ENCODE data around the gene AMT. TPM values are rescaled to one million over a fixed set of nuclear protein-coding genes. Genes with fewer than 3 reads are reported as not detected.

Gene AMT
- total and polyA plus RNA-seq, 7 donors: 0.80 to 5.3 (median 1.7) TPM

DNA sequence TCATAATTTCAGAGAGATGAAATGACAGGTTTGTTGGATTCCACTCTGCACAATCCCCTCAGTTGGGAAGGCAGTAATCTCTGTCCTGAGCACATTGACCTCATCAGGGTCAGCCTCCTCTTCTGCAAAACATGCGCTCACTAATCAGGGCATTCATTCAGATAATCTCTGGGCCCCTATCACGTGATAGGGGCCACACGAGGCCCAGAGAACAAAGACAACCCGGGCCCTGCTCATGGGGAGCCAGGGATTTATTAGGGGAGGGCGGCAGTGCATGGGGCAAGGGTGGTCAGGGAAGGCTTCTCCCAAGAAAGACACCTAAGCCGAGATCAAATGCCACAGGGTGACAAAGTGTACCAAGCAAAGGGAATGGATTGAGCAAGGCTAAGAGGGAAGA lies 8.9 kb downstream of the AMT start:
- TF ChIP-seq, protein P1, sequence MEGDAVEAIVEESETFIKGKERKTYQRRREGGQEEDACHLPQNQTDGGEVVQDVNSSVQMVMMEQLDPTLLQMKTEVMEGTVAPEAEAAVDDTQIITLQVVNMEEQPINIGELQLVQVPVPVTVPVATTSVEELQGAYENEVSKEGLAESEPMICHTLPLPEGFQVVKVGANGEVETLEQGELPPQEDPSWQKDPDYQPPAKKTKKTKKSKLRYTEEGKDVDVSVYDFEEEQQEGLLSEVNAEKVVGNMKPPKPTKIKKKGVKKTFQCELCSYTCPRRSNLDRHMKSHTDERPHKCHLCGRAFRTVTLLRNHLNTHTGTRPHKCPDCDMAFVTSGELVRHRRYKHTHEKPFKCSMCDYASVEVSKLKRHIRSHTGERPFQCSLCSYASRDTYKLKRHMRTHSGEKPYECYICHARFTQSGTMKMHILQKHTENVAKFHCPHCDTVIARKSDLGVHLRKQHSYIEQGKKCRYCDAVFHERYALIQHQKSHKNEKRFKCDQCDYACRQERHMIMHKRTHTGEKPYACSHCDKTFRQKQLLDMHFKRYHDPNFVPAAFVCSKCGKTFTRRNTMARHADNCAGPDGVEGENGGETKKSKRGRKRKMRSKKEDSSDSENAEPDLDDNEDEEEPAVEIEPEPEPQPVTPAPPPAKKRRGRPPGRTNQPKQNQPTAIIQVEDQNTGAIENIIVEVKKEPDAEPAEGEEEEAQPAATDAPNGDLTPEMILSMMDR (IDR thresholded peaks at IDR 0.05): no peak
- no peaks in the 10 kb centered on the region for H3K27me3 ChIP-seq (ENCODE audit: insufficient read depth in 3 of 3, low read length in 2 of 3)
- intact Hi-C loops (cut with DNase I): loop anchor here in 1 of 2 donors (5.0 kb wide), 1 partner anchor 71 kb away; the partner anchor contains the start of gene USP4
- H3K27ac ChIP-seq: peak overlapping the region; percentile 99
- H3K36me3 ChIP-seq (ENCODE audit: insufficient read depth in 1 of 2, low read depth in 1 of 2): peaks cover 0 to 47% of the 10 kb centered on the region in 2 donors
- no peaks in the 10 kb centered on the region for H3K9me3 ChIP-seq
- ATAC-seq (no peak), DNase-seq (peak in 1 of 2 donors; percentile 46)
- 80 to 91% (median 82%) methylated on average over 6 of the region's 6 CpGs for WGBS, 3 donors
- H3K4me3 ChIP-seq: peak overlapping the region; percentile 87
- peaks cover 35% of the 10 kb centered on the region for H3K4me1 ChIP-seq

DNA sequence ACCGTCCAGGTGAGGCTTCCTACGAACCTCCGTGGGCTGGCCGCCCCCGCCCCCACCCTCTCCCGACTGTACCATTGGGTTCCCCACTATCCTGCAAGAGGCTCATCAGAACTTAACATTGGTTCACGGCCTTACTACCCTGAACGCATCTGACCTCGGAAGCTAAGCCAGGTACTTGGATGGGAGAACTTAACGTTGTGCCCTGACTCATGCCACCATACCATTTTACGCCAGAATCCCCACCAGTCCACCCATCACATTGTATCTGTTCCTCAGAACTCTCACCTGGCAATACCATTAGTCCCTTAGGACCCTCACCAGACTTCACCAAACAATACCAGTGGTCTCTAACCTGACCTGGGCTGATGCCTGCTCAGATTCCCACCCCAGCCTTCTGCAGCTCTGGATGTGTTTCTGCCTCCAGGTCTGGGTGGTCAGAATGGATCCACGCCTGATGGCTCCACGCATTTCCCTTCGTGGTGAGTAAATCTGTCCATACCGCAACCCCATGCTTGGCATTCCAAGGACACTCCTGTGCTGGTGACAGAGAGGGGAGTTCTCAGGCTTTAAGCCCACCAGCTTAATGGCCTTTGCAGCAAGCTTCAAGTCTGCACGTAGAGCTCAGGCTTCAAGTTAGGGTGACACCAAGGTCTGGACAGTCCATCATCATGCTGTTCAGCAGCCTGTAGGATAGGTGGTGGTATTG lies 9.5 kb downstream of the AMT start:
- peak in 1 of 2 donors; percentile 44 for DNase-seq
- peak overlapping the region; percentile 99 for H3K27ac ChIP-seq
- TF ChIP-seq, protein P1 (IDR thresholded peaks at IDR 0.05): no peak
- H3K9me3 ChIP-seq: no peaks in the 10 kb centered on the region
- H3K4me1 ChIP-seq: peaks cover 41% of the 10 kb centered on the region
- peak overlapping the region; percentile 87 for H3K4me3 ChIP-seq
- intact Hi-C loops (cut with DNase I): loop anchor here in 1 of 2 donors (5.0 kb wide), 1 partner anchor 70 kb away; the partner anchor contains the start of gene USP4
- peaks cover 0 to 44% of the 10 kb centered on the region in 2 donors for H3K36me3 ChIP-seq (ENCODE audit: insufficient read depth in 1 of 2, low read depth in 1 of 2)
- WGBS, 3 donors: 21 to 23% (median 22%) methylated on average over 16 of the region's 16 CpGs
- no peak for ATAC-seq
- no peaks in the 10 kb centered on the region for H3K27me3 ChIP-seq (ENCODE audit: insufficient read depth in 3 of 3, low read length in 2 of 3)

DNA sequence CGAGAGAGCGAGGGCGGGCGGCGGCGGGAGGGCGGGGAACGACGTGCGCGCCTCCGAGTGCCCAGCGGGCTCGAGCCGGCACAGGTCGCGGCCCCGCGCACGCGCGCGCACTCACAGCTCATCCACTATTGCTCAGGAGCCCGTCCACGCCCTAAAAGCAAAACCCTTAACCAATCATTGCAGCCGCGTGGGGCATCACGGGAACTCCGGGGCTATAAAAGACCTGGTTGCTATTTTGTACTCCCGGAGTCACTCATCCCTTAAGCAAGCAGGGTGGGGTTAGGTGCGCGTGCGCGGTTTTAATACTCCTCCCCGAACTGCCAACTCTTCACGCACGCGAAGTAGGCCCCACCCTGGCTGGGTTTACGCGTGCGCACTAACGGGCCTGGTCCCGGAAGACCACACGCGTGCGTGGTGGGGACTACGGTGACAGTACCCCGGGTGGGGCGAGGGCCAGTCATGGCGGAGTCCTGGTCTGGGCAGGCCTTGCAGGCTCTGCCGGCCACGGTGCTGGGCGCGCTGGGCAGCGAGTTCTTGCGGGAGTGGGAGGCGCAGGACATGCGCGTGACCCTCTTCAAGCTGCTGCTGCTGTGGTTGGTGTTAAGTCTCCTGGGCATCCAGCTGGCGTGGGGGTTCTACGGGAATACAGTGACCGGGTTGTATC lies 10.2 kb downstream of the AMT start, which contains the start of the genes RHOA and TCTA:
TSS of gene RHOA (minus strand) at position 9 of the 664 bp plus-strand sequence. CDS start 36,387 bp downstream, outside the sequence.
TSS of gene TCTA (plus strand) at position 456 of the 664 bp plus-strand sequence. CDS start at position 460, 4 bp downstream.
- Histone ChIP-seq H3K36me3 (ENCODE audit: insufficient read depth in 1 of 2, low read depth in 1 of 2) (peaks cover 0 to 37% of the 10 kb centered on the region in 2 donors), H3K4me1 (peaks cover 42% of the 10 kb centered on the region), H3K4me3 (peak within 1 kb of the TSS; percentile 87), H3K9me3 (no peaks in the 10 kb centered on the region), H3K27me3 (ENCODE audit: insufficient read depth in 3 of 3, low read length in 2 of 3) (no peaks in the 10 kb centered on the region), H3K27ac (peak within 1 kb of the TSS; percentile 99)
- TF ChIP-seq, protein P1 (IDR thresholded peaks at IDR 0.05): no peak
- ATAC-seq (peak; percentile 92 to 94 (median 93)), DNase-seq (peak; percentile 99 to 100)
- intact Hi-C loops (cut with DNase I): loop anchor here (2.0 to 5.0 kb wide), 2 partner anchors 53 to 70 kb away; partner anchors contain the start of genes GPX1 (in 1 of the 2) and USP4 (in 1 of the 2)
- 0 to 1% (median 0%) methylated on average over 54 to 62 of the region's 62 CpGs for WGBS, 3 donors

DNA sequence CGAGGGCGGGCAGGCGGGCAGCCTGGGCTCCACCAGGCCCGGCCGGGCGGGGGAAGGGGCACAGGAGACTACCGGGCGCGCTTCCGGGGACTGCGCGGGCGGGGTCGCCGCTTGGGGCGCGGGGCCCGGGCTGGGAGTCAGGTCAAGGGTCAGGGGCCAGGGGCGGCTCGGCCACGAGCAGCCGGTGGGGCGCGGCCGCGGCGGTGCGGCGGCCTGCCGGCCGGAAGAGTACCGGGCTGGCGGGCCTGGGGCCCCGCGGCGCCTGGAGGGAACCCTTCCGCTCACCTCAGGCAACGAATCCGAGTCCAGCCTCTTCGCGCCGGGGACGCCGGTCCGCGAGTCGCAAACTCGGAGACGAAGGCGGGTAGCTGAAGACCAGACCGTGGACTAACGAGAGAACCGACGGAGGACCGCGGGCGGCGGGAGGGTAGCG lies 10.7 kb downstream of the AMT start:
- intact Hi-C loops (cut with DNase I): loop anchor here (2.0 to 5.0 kb wide), 2 partner anchors 53 to 69 kb away; partner anchors contain the start of genes GPX1 (in 1 of the 2) and USP4 (in 1 of the 2)

More for the DNA sequence above, 10.7 kb downstream of the AMT start:
- Histone ChIP-seq H3K9me3 (no peaks in the 10 kb centered on the region), H3K27ac (peak overlapping the region; percentile 99), H3K36me3 (ENCODE audit: insufficient read depth in 1 of 2, low read depth in 1 of 2) (peaks cover 0 to 31% of the 10 kb centered on the region in 2 donors), H3K27me3 (ENCODE audit: insufficient read depth in 3 of 3, low read length in 2 of 3) (no peaks in the 10 kb centered on the region), H3K4me3 (peak overlapping the region; percentile 87), H3K4me1 (peaks cover 47% of the 10 kb centered on the region)
- TF ChIP-seq, protein P1 (IDR thresholded peaks at IDR 0.05): no peak
- DNase-seq (peak; percentile 69 to 78), ATAC-seq (peak; percentile 33 to 42 (median 38))
- 1% methylated on average over 33 to 59 of the region's 59 CpGs for WGBS, 3 donors

Measured in psoas muscle (tissue), 8 donors.